K562 (cell line): ENCODE measurements around the gene BTF3L4.

Source experiments
- ARID2 ChIP-seq: fragments of 450-650 bp; IDR thresholded peaks from 2 replicates; pipeline ENCODE4 v1.6.1; 2017; ENCODE audit warnings: antibody characterized with exemption, mild to moderate bottlenecking
- ATF7 ChIP-seq: fragments of 450-650 bp; IDR thresholded peaks from 2 replicates; pipeline ENCODE4 v1.7.1; 2014; ENCODE audit warnings: mild to moderate bottlenecking, moderate library complexity
- C11orf30 ChIP-seq: fragments of 450-650 bp; IDR thresholded peaks from 2 replicates; pipeline ENCODE4 v1.6.1; 2016; ENCODE audit warnings: low read depth, mild to moderate bottlenecking
- EZH2 ChIP-seq: IDR thresholded peaks from 2 replicates; pipeline ENCODE4 v1.6.1; 2012; ENCODE audit warnings: low read depth, mild to moderate bottlenecking, inconsistent platforms, low read length, borderline replicate concordance
- HDAC1 ChIP-seq, 2 experiments: fragments of 450-650 bp; IDR thresholded peaks; 2 replicates each; pipeline ENCODE4 v1.6.1; 2016 to 2017; ENCODE audit warnings: inconsistent platforms in 1 of 2, mild to moderate bottlenecking in 1 of 2, moderate library complexity in 1 of 2
- JUNB ChIP-seq: fragments of 450-650 bp; formaldehyde crosslinking; conservative IDR thresholded peaks from 2 replicates; pipeline ENCODE4 v1.4.0; 2020; ENCODE audit warnings: mild to moderate bottlenecking
- KDM4B ChIP-seq, 2 experiments: fragments of 450-650 bp in 1 of 2; sonication (generic) in 1 of 2; IDR thresholded peaks; 2 replicates each; pipeline ENCODE4 v1.6.1; 2016 to 2017; ENCODE audit warnings: borderline replicate concordance in 2 of 2, antibody characterized with exemption in 1 of 2, low read depth in 1 of 2, mild to moderate bottlenecking in 1 of 2
- POLR2AphosphoS5 ChIP-seq: IDR thresholded peaks from 2 replicates; pipeline ENCODE4 v1.6.1; 2011; ENCODE audit warnings: mild to moderate bottlenecking, low read depth, low read length, moderate library complexity; ENCODE audit not compliant: control insufficient read depth, insufficient read depth
- ZNF24 ChIP-seq: fragments of 450-650 bp; IDR thresholded peaks from 2 replicates; pipeline ENCODE4 v1.6.1; 2016
- ZNF282 ChIP-seq: sonication (generic); formaldehyde crosslinking; IDR thresholded peaks from 2 replicates; pipeline ENCODE4 v1.8.1; 2023; ENCODE audit warnings: missing genetic modification reagents

DNA sequence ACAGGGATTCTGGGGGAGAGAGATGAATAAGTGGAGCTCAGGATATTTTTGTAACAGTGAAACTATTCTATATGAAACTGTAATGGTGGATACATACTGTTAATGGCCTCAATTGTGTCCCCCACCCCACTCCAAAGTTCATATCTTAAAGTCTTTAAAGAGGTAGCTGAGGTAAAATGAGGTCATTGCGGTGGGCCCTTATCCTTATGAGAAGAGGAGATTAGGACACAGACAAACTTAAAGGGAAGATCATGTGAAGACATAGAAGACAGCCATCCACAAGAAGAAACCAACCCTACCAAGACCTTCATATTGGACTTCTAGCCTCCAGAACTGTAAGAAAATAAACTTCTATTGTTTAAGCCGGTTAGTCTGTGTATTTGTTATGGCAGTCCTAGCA is 10.9 kb upstream of the BTF3L4 start:
- TF ChIP-seq EZH2 (no peak), ATF7 (peak; percentile 92), HDAC1 (IDR thresholded peaks at IDR 0.05) (no peak), ZNF24 (no peak), ARID2 (no peak), KDM4B (IDR thresholded peaks at IDR 0.05; ENCODE audit: borderline replicate concordance in 2 of 2, low read depth in 1 of 2) (no peak), POLR2AphosphoS5 (no peak), C11orf30 (no peak), JUNB (no peak), ZNF282 (CRISPR knock-in tag) (no peak)
